ENCODE measurements around the gene ADRA2C. TPM values are rescaled to one million over a fixed set of nuclear protein-coding genes. Genes with fewer than 3 reads are reported as not detected.

The ADRA2C gene
- total RNA-seq, 1 experiment from 2014 or later, result not detected

DNA sequence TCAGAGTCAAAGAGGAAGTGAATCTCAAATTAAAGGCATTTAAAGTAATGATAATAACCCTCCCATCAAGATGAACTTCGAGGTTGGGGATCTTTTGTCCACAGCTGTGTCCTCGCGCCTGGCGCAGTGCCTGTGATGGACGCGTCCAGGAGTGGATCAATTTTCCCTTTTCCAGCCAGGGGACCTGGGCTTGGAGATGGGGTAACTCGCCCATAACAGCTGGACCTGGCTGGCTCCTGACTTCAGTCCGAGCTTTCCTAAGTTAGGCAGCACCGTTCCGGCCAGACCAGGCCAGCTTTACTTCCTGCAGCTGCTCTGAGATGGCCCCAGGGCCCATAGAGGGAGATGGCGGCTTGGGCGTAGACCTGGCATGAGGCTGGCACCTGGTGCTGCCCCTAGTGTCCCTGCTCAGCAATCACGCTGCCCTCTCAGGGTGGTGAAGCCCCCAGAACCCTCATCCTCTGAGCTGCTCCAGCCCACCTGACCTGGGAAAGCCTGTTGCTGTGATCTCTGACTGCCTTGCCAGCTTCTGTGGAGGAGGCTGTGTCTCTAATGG lies 23.9 kb downstream of the ADRA2C start:
- no TSS peak for BruUV-seq (replicated peaks)

DNA sequence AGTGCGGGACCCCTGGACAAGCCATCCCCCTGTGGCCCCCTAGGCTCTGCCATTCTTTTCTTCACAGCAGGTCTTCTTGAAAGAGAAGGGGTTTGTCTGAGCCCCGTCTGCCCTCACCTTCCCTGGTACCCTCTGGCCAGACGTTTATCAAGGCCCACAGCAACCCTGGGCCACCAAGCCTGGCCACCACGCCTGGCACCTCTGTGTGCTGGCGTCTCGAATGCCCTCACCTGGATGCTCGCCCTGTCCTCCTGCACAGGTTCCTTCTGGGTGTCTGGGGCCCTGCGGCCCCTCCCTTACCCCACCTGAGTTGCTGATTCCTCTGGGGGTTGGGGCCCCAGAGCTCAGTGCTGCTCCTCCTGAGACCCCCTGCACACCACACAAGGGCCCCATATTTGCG lies 25.1 kb downstream of the ADRA2C start:
- Histone ChIP-seq H3K4me3 (ENCODE audit: low read length) (no peak overlapping the region), H4K20me1 (ENCODE audit: low read length) (no peaks in the 10 kb centered on the region), H2AFZ (ENCODE audit: low read length) (no peak overlapping the region), H3K9me3 (ENCODE audit: low read length) (0 out of 2 replicates have a peak, but pooled peaks cover 3% of the 10 kb centered on the region), H3K79me2 (ENCODE audit: low read length) (no peaks in the 10 kb centered on the region), H3K36me3 (ENCODE audit: low read depth, low read length) (no peaks in the 10 kb centered on the region), H3F3A (ENCODE audit: low read length, unreplicated experiment) (no peaks in the 10 kb centered on the region), H3K9me2 (replicated peaks; ENCODE audit: low read length) (no peaks in the 10 kb centered on the region), H3K4me1 (ENCODE audit: insufficient read depth, low read length) (no peaks in the 10 kb centered on the region), H3K9ac (ENCODE audit: low read length) (no peak overlapping the region), H3K27ac (ENCODE audit: low read length) (no peak overlapping the region), H3K27me3 (ENCODE audit: low read length) (no peaks in the 10 kb centered on the region), H3K4me2 (ENCODE audit: low read length) (no peak overlapping the region)
- ATAC-seq, result no peak
- ChIA-PET CTCF (no interaction called here), POLR2A (ENCODE audit: unreplicated experiment) (no interaction called here)
- DNase-seq, result no peak
- intact Hi-C loops (cut with micrococcal nuclease), result no loop called here
- TF ChIP-seq EZH2 (IDR thresholded peaks at IDR 0.05; ENCODE audit: low read length, unreplicated experiment), result no peak
- TF ChIP-seq, protein P1, sequence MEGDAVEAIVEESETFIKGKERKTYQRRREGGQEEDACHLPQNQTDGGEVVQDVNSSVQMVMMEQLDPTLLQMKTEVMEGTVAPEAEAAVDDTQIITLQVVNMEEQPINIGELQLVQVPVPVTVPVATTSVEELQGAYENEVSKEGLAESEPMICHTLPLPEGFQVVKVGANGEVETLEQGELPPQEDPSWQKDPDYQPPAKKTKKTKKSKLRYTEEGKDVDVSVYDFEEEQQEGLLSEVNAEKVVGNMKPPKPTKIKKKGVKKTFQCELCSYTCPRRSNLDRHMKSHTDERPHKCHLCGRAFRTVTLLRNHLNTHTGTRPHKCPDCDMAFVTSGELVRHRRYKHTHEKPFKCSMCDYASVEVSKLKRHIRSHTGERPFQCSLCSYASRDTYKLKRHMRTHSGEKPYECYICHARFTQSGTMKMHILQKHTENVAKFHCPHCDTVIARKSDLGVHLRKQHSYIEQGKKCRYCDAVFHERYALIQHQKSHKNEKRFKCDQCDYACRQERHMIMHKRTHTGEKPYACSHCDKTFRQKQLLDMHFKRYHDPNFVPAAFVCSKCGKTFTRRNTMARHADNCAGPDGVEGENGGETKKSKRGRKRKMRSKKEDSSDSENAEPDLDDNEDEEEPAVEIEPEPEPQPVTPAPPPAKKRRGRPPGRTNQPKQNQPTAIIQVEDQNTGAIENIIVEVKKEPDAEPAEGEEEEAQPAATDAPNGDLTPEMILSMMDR (conservative IDR thresholded peaks at IDR 0.05; ENCODE audit: low read depth, low read length), result no peak
- no TSS peak for BruUV-seq (replicated peaks)

More for the DNA sequence above, 23.9 kb downstream of the ADRA2C start:
- no peaks in the 10 kb centered on the region for H4K20me1 ChIP-seq (ENCODE audit: low read length)
- intact Hi-C loops (cut with micrococcal nuclease), result no loop called here
- H2AFZ ChIP-seq (ENCODE audit: low read length), result no peak overlapping the region
- no peaks in the 10 kb centered on the region for H3K9me2 ChIP-seq (replicated peaks; ENCODE audit: low read length)
- no peak overlapping the region for H3K27ac ChIP-seq (ENCODE audit: low read length)
- H3K9ac ChIP-seq (ENCODE audit: low read length), result no peak overlapping the region
- no peaks in the 10 kb centered on the region for H3F3A ChIP-seq (ENCODE audit: low read length, unreplicated experiment)
- no peak for ATAC-seq
- POLR2A ChIA-PET (ENCODE audit: unreplicated experiment), result no interaction called here
- H3K4me1 ChIP-seq (ENCODE audit: insufficient read depth, low read length), result no peaks in the 10 kb centered on the region
- CTCF ChIA-PET, result no interaction called here
- no peaks in the 10 kb centered on the region for H3K79me2 ChIP-seq (ENCODE audit: low read length)
- H3K4me2 ChIP-seq (ENCODE audit: low read length), result no peak overlapping the region
- no peaks in the 10 kb centered on the region for H3K9me3 ChIP-seq (ENCODE audit: low read length)
- H3K27me3 ChIP-seq (ENCODE audit: low read length), result no peaks in the 10 kb centered on the region
- DNase-seq, result no peak
- TF ChIP-seq EZH2 (IDR thresholded peaks at IDR 0.05; ENCODE audit: low read length, unreplicated experiment), result no peak
- no peak for TF ChIP-seq EZH2phosphoT487 (IDR thresholded peaks at IDR 0.05; ENCODE audit: borderline replicate concordance, low read length)
- TF ChIP-seq, protein P1 (conservative IDR thresholded peaks at IDR 0.05; ENCODE audit: low read depth, low read length), result no peak
- no peaks in the 10 kb centered on the region for H3K36me3 ChIP-seq (ENCODE audit: low read depth, low read length)
- H3K4me3 ChIP-seq (ENCODE audit: low read length), result no peak overlapping the region

DNA sequence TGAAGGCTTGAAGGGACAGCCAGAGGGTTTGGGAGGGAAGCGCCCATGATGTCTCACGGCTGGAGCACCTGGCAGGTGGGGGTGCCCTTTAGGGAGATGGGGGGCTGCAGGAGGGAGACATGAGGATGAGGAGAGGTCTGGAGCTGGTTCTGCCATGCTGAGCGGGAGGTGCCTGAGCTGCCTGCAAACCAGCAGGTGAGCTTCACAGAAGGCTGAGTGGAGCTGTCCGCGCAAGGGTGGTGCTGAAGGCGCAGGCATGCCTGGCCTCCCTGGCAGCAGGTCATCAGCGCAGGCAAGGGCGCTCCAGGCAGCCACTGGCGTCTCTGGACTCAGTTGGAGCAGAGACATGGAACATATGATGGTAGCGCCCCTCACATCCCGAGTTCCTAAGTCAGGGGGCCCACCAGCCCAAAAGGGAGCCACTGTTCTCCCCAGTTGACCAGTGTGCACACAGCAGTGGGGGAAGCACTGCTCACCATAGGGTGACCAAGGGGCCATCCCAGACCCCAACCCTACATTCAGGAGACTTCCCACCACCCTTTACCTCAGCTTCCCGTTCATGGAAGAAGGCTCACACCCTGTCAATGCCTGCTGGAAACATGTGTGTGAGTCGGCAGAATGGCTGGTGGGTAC lies 25.8 kb downstream of the ADRA2C start:
- ChIA-PET CTCF (no interaction called here), POLR2A (ENCODE audit: unreplicated experiment) (no interaction called here)
- no peak overlapping the region for H3K9ac ChIP-seq (ENCODE audit: low read length)
- DNase-seq, result peak; percentile 45
- no peak overlapping the region for H3K4me3 ChIP-seq (ENCODE audit: low read length)
- no TSS peak for BruUV-seq (replicated peaks)
- no peak overlapping the region for H3K27ac ChIP-seq (ENCODE audit: low read length)
- no peak overlapping the region for H2AFZ ChIP-seq (ENCODE audit: low read length)
- H3K79me2 ChIP-seq (ENCODE audit: low read length), result no peaks in the 10 kb centered on the region
- no peaks in the 10 kb centered on the region for H3K4me1 ChIP-seq (ENCODE audit: insufficient read depth, low read length)
- ATAC-seq, result no peak
- no peaks in the 10 kb centered on the region for H3F3A ChIP-seq (ENCODE audit: low read length, unreplicated experiment)
- H3K9me3 ChIP-seq (ENCODE audit: low read length), result 0 out of 2 replicates have a peak, but pooled peaks cover 3% of the 10 kb centered on the region
- TF ChIP-seq, protein P1 (conservative IDR thresholded peaks at IDR 0.05; ENCODE audit: low read depth, low read length), result no peak
- TF ChIP-seq EZH2 (IDR thresholded peaks at IDR 0.05; ENCODE audit: low read length, unreplicated experiment) (no peak), EZH2phosphoT487 (IDR thresholded peaks at IDR 0.05; ENCODE audit: borderline replicate concordance, low read length) (no peak)
- H3K4me2 ChIP-seq (ENCODE audit: low read length), result no peak overlapping the region
- intact Hi-C loops (cut with micrococcal nuclease), result no loop called here
- no peaks in the 10 kb centered on the region for H3K27me3 ChIP-seq (ENCODE audit: low read length)
- no peaks in the 10 kb centered on the region for H3K36me3 ChIP-seq (ENCODE audit: low read depth, low read length)
- no peaks in the 10 kb centered on the region for H3K9me2 ChIP-seq (replicated peaks; ENCODE audit: low read length)
- H4K20me1 ChIP-seq (ENCODE audit: low read length), result no peaks in the 10 kb centered on the region
